ENCODE data around the gene MRPS33. TPM values are rescaled to one million over a fixed set of nuclear protein-coding genes. Genes with fewer than 3 reads are reported as not detected.

Gene MRPS33
- total RNA-seq, result 123 TPM
- long read RNA-seq, full-length matches to known transcripts, result 65 of 70 reads
- long read RNA-seq, partial matches to known transcripts, result 0 of 70 reads
- long read RNA-seq, other reads (novel, unspliced or antisense), result 5 of 70 reads

- H3K36me3 ChIP-seq, result peaks cover 5% of the 10 kb centered on the region
- DNase-seq, result peak; percentile 93
- TF ChIP-seq CTCF (IDR thresholded peaks at IDR 0.05; ENCODE audit: borderline replicate concordance), result no peak
- peak within 1 kb of the TSS; percentile 95 for H3K27ac ChIP-seq (replicated peaks)
- intact Hi-C loops (cut with micrococcal nuclease), result loop anchor here (5.0 kb wide), 1 partner anchor 202 kb away; no protein-coding TSS in a partner anchor
- peak within 1 kb of the TSS; percentile 75 for H3K4me3 ChIP-seq
- peaks cover 22% of the 10 kb centered on the region for H3K4me1 ChIP-seq
- no peaks in the 10 kb centered on the region for H3K9me3 ChIP-seq (replicated peaks)
- H3K27me3 ChIP-seq (ENCODE audit: low read depth), result peaks cover 6% of the 10 kb centered on the region
Measured at GRCh38 chr7:141014524-141015395, at the start of gene MRPS33. Gene MRPS33, minus strand, starts transcription at chr7:141014952. Its CDS starts 4,319 bp downstream, at chr7:141010633.

GRCh38 chr7:141057788-141058187, 43.0 kb upstream of the MRPS33 start:
- Histone ChIP-seq H3K9me3 (replicated peaks) (peaks cover 14% of the 10 kb centered on the region), H3K27ac (replicated peaks) (no peak overlapping the region), H3K36me3 (no peaks in the 10 kb centered on the region), H3K27me3 (ENCODE audit: low read depth) (no peaks in the 10 kb centered on the region), H3K4me1 (no peaks in the 10 kb centered on the region), H3K4me3 (no peak overlapping the region)
- intact Hi-C loops (cut with micrococcal nuclease), result no loop called here
- no peak for DNase-seq
- TF ChIP-seq CTCF (IDR thresholded peaks at IDR 0.05; ENCODE audit: borderline replicate concordance), result no peak

GRCh38 chr7:141055146-141055545, 40.4 kb upstream of the MRPS33 start:
- Histone ChIP-seq H3K9me3 (replicated peaks) (peaks cover 14% of the 10 kb centered on the region), H3K36me3 (no peaks in the 10 kb centered on the region), H3K27me3 (ENCODE audit: low read depth) (no peaks in the 10 kb centered on the region), H3K4me3 (no peak overlapping the region), H3K27ac (replicated peaks) (no peak overlapping the region), H3K4me1 (no peaks in the 10 kb centered on the region)
- no peak for TF ChIP-seq CTCF (IDR thresholded peaks at IDR 0.05; ENCODE audit: borderline replicate concordance)
- DNase-seq, result no peak
- intact Hi-C loops (cut with micrococcal nuclease), result no loop called here

- intact Hi-C loops (cut with micrococcal nuclease), result no loop called here
- no peak for DNase-seq
- TF ChIP-seq CTCF (IDR thresholded peaks at IDR 0.05; ENCODE audit: borderline replicate concordance), result no peak
- Histone ChIP-seq H3K4me1 (no peaks in the 10 kb centered on the region), H3K27ac (replicated peaks) (no peak overlapping the region), H3K4me3 (no peak overlapping the region), H3K27me3 (ENCODE audit: low read depth) (no peaks in the 10 kb centered on the region), H3K9me3 (replicated peaks) (peaks cover 14% of the 10 kb centered on the region), H3K36me3 (no peaks in the 10 kb centered on the region)
Measured at GRCh38 chr7:141053626-141054025, 38.9 kb upstream of the MRPS33 start.

- intact Hi-C loops (cut with micrococcal nuclease), result no loop called here
- TF ChIP-seq CTCF (IDR thresholded peaks at IDR 0.05; ENCODE audit: borderline replicate concordance), result no peak
- peaks cover 8% of the 10 kb centered on the region for H3K4me1 ChIP-seq
- H3K4me3 ChIP-seq, result no peak overlapping the region
- no peak overlapping the region for H3K27ac ChIP-seq (replicated peaks)
- no peaks in the 10 kb centered on the region for H3K9me3 ChIP-seq (replicated peaks)
- no peaks in the 10 kb centered on the region for H3K36me3 ChIP-seq
- no peak for DNase-seq
- H3K27me3 ChIP-seq (ENCODE audit: low read depth), result no peaks in the 10 kb centered on the region
Measured at GRCh38 chr7:141045842-141046620, 31.3 kb upstream of the MRPS33 start.

Data from left ventricle myocardium inferior (tissue), 1 donor.